A549 (cell line): ENCODE results near the gene SNORC. TPM values are rescaled to one million over a fixed set of nuclear protein-coding genes. Genes with fewer than 3 reads are reported as not detected.

Experiments
- ATAC-seq, 2 experiments: fragments of 200-7000 bp in 1 of 2; fragments of >200 bp in 1 of 2; cut with Nextera tagmentation in 1 of 2; cut with Tn5 transposase in 1 of 2; 3 replicates each; pipeline versions ENCODE4 v1.8.0 to v1.9.1; 2018 to 2020; ENCODE audit warnings: mild to moderate bottlenecking in 1 of 2, moderate library complexity in 1 of 2
- CTCF ChIA-PET: fragments of 300-600 bp; sonication (Branson Sonifier 250); formaldehyde crosslinking; extraction: SDS; loops from one replicate; lab custom pipeline; 2021; ENCODE audit warnings: antibody characterized with exemption, inconsistent platforms; lab: Yijun Ruan, JAX
- POLR2A ChIA-PET: fragments of 350-600 bp; formaldehyde crosslinking; extraction: SDS; loops from one replicate; lab custom pipeline; 2021; ENCODE audit warnings: antibody characterized with exemption, inconsistent platforms; lab: Yijun Ruan, JAX
- DNase-seq, 2 experiments: peaks; one replicate each; pipeline versions ENCODE4 v3.0.0 to v3.0.0-alpha.2; 2011 to 2016; ENCODE audit warnings: low read depth in 1 of 2, low spot score in 1 of 2
- FAIRE-seq: peaks from 2 replicates; lab custom pipeline; 2011; peaks lifted over from hg19 to GRCh38; lab: Jason Lieb, UNC
- H3K27ac ChIP-seq, 2 experiments: fragments of >200 bp; sonication (Bioruptor Twin); formaldehyde crosslinking; 3 replicates each; pipeline ENCODE4 v1.5.1; 2016 to 2017
- H3K4me1 ChIP-seq: fragments of >200 bp; sonication (Bioruptor Twin); formaldehyde crosslinking; 3 replicates; pipeline ENCODE4 v1.6.1; 2016
- H3K4me2 ChIP-seq: fragments of >200 bp; sonication (Bioruptor Twin); formaldehyde crosslinking; 3 replicates; pipeline ENCODE4 v1.6.1; 2016
- H3K4me3 ChIP-seq: fragments of >200 bp; sonication (Bioruptor Twin); formaldehyde crosslinking; 3 replicates; pipeline ENCODE4 v1.5.1; 2016
- H3K9me3 ChIP-seq: fragments of >200 bp; sonication (Bioruptor Twin); formaldehyde crosslinking; 3 replicates; pipeline ENCODE4 v1.6.1; 2016
- CBX8 ChIP-seq: fragments of 200-600 bp; sonication (generic); IDR thresholded peaks from 2 replicates; pipeline ENCODE4 v1.6.1; 2016
- CEBPB ChIP-seq, 2 experiments: fragments of >200 bp in 1 of 2; sonication (Bioruptor Twin) in 1 of 2; formaldehyde crosslinking in 1 of 2; IDR thresholded peaks; 2 replicates each; pipeline ENCODE4 v1.6.1; 2012 to 2016
- CHD2 ChIP-seq: fragments of 150-350 bp; IDR thresholded peaks from 2 replicates; pipeline ENCODE4 v1.6.1; 2014; ENCODE audit warnings: low read length; ENCODE audit not compliant: partially characterized antibody
- CHD4 ChIP-seq: fragments of 200-600 bp; sonication (generic); IDR thresholded peaks from 2 replicates; pipeline ENCODE4 v1.6.1; 2016; ENCODE audit warnings: antibody characterized with exemption, mild to moderate bottlenecking, borderline replicate concordance
- CTCF ChIP-seq: fragments of >200 bp; sonication (Bioruptor Twin); formaldehyde crosslinking; IDR thresholded peaks from 3 replicates; pipeline ENCODE4 v1.5.1; 2016
- ELK1 ChIP-seq: fragments of 150-350 bp; IDR thresholded peaks from 2 replicates; pipeline ENCODE4 v1.6.1; 2014; ENCODE audit warnings: low read depth, mild to moderate bottlenecking, low read length
- FOSL2 ChIP-seq, 2 experiments: fragments of 450-650 bp in 1 of 2; fragments of >200 bp in 1 of 2; sonication (Bioruptor Twin) in 1 of 2; formaldehyde crosslinking; IDR thresholded peaks; 2 replicates each; pipeline versions ENCODE4 v1.5.0 to v1.6.1; 2016 to 2020; ENCODE audit warnings: mild to moderate bottlenecking in 1 of 2, moderate library complexity in 1 of 2
- GATA3 ChIP-seq: IDR thresholded peaks from 2 replicates; pipeline ENCODE4 v1.6.1; 2012; ENCODE audit warnings: borderline replicate concordance
- HDAC2 ChIP-seq: fragments of 200-600 bp; sonication (generic); IDR thresholded peaks from 2 replicates; pipeline ENCODE4 v1.6.1; 2016
- HES2 ChIP-seq: fragments of >200 bp; sonication (Bioruptor Twin); formaldehyde crosslinking; IDR thresholded peaks from 2 replicates; pipeline ENCODE4 v1.6.1; 2016
- JUN ChIP-seq, 2 experiments: fragments of >200 bp; sonication (Bioruptor Twin); formaldehyde crosslinking; IDR thresholded peaks; 2 replicates in 1 of 2; 3 replicates in 1 of 2; pipeline ENCODE4 v1.6.1; 2016 to 2017
- KDM1A ChIP-seq: fragments of 200-600 bp; sonication (generic); IDR thresholded peaks from 2 replicates; pipeline ENCODE4 v1.6.1; 2016; ENCODE audit warnings: low read depth, mild to moderate bottlenecking
- MAX ChIP-seq: IDR thresholded peaks from 2 replicates; pipeline ENCODE4 v1.6.1; 2012
- NR3C1 ChIP-seq: fragments of >200 bp; sonication (Bioruptor Twin); formaldehyde crosslinking; IDR thresholded peaks from 3 replicates; pipeline ENCODE4 v1.6.1; 2017
- PHF8 ChIP-seq: fragments of 200-600 bp; sonication (generic); IDR thresholded peaks from 2 replicates; pipeline ENCODE4 v1.6.1; 2016; ENCODE audit warnings: low read depth, mild to moderate bottlenecking, antibody characterized with exemption, moderate library complexity, borderline replicate concordance
- POLR2AphosphoS2 ChIP-seq: conservative IDR thresholded peaks from 2 replicates; pipeline ENCODE4 v1.6.1; 2012; ENCODE audit warnings: low read length, improper control_type of control experiment, inconsistent platforms
- RAD21 ChIP-seq, 2 experiments: fragments of >200 bp in 1 of 2; sonication (Bioruptor Twin) in 1 of 2; formaldehyde crosslinking in 1 of 2; IDR thresholded peaks in 1 of 2; conservative IDR thresholded peaks in 1 of 2; 2 replicates in 1 of 2; 3 replicates in 1 of 2; pipeline ENCODE4 v1.6.1; 2012 to 2018; ENCODE audit warnings: inconsistent platforms in 1 of 2
- RARB ChIP-seq: fragments of 250-450 bp; sonication (Bioruptor Pico); IDR thresholded peaks from 2 replicates; pipeline ENCODE4 v1.8.0; 2021; ENCODE audit warnings: mild to moderate bottlenecking, moderate library complexity
- REST ChIP-seq: fragments of 200-600 bp; sonication (generic); IDR thresholded peaks from 2 replicates; pipeline ENCODE4 v1.6.1; 2016; ENCODE audit warnings: antibody characterized with exemption, mild to moderate bottlenecking, moderate library complexity
- RFX5 ChIP-seq: fragments of 450-650 bp; IDR thresholded peaks from 2 replicates; pipeline ENCODE4 v1.7.1; 2014; ENCODE audit warnings: antibody characterized with exemption, mild to moderate bottlenecking, moderate library complexity
- SMC3 ChIP-seq: fragments of >200 bp; sonication (Bioruptor Twin); formaldehyde crosslinking; IDR thresholded peaks from 3 replicates; pipeline ENCODE4 v1.6.1; 2018; ENCODE audit warnings: inconsistent platforms
- TFCP2L1 ChIP-seq: fragments of 250-450 bp; sonication (Bioruptor Pico); IDR thresholded peaks from 2 replicates; pipeline ENCODE4 v1.5.0; 2021; ENCODE audit warnings: mild to moderate bottlenecking
- ZC3H11A ChIP-seq: fragments of 450-650 bp; IDR thresholded peaks from 2 replicates; pipeline ENCODE4 v1.6.1; 2014; ENCODE audit warnings: antibody characterized with exemption, mild to moderate bottlenecking
- WGBS: methylation state at CpG from one replicate; pipeline ENCODE4 v1.1.6; 2017; ENCODE audit errors: missing lambda C conversion rate; 5-methylcytosine and 5-hydroxymethylcytosine counted together
- polyA plus RNA-seq, 4 experiments: library from polyadenylated mRNA; depleted of rRNA in 3 of 4; stranded (reverse); fragments of >200 nt; fragmentation: RNase III in 1 of 4; extraction: RNeasy Plus Mini Kit Qiagen cat#74134 plus additional on column Dnase treatment in 1 of 4; gene quantifications; 2 replicates in 3 of 4; 3 replicates in 1 of 4; pipeline ENCODE4 v1.2.3, GENCODE V29; 2011 to 2017

Gene SNORC
- polyA plus RNA-seq, 2 of the 4 experiments (the other 2 are of a cell fraction): 8.4 to 9.1 TPM

- WGBS: 50% methylated on average over 2 of the region's 2 CpGs
- FAIRE-seq: no peak
- ATAC-seq: no peak
- no peak for TF ChIP-seq RFX5
- TF ChIP-seq MAX: no peak
- TF ChIP-seq FOSL2 (IDR thresholded peaks at IDR 0.05): no peak
- no peak for TF ChIP-seq FOSL2 (CRISPR knock-in tag; IDR thresholded peaks at IDR 0.05)
- TF ChIP-seq KDM1A: no peak
- TF ChIP-seq RAD21 (conservative IDR thresholded peaks at IDR 0.05 in 1 of 2, IDR thresholded peaks at IDR 0.05 in 1 of 2): no peak
- no peak for TF ChIP-seq ELK1
- Histone ChIP-seq H3K4me3 (no peak overlapping the region), H3K4me1 (peaks cover 29% of the 10 kb centered on the region), H3K27ac (no peak overlapping the region), H3K9me3 (no peaks in the 10 kb centered on the region), H3K4me2 (no peak overlapping the region)
- ChIA-PET POLR2A (no interaction called here), CTCF (interaction anchor here (0.6 to 3.4 kb wide), 8 partner anchors 10 to 1089 kb away, joined by 3 to 15 read pairs (median 3); partner anchors contain the start of gene ATG16L1)
- no peak for DNase-seq
Observed at GRCh38 chr2:232842689-232843088, 27.4 kb upstream of the SNORC start.

GRCh38 chr2:232843834-232844233 is 26.2 kb upstream of the SNORC start:
- Histone ChIP-seq H3K9me3 (no peaks in the 10 kb centered on the region), H3K4me3 (no peak overlapping the region), H3K4me1 (peaks cover 18% of the 10 kb centered on the region), H3K27ac (no peak overlapping the region), H3K4me2 (no peak overlapping the region)
- no peak for FAIRE-seq
- POLR2A ChIA-PET: interaction anchor here (1.2 kb wide), 1 partner anchor 13 kb away, joined by 4 read pairs; no protein-coding TSS in a partner anchor
- ATAC-seq: no peak
- CTCF ChIA-PET: interaction anchor here (0.7 to 1.2 kb wide), 3 partner anchors 9 to 210 kb away, joined by 3 to 5 read pairs (median 4); no protein-coding TSS in a partner anchor
- DNase-seq: no peak
- WGBS: 81% methylated on average over 3 of the region's 3 CpGs
- 0 out of 3 replicates have a peak, but pooled peaks have one; percentile 24 for TF ChIP-seq SMC3
- TF ChIP-seq RAD21 (conservative IDR thresholded peaks at IDR 0.05 in 1 of 2, IDR thresholded peaks at IDR 0.05 in 1 of 2): peak in 1 of 2 experiments; percentile 30; a peak in 2 of 5 replicates
- no peak for TF ChIP-seq RFX5
- TF ChIP-seq CTCF: peak; percentile 32; the same call in 1 of the 3 replicates
- TF ChIP-seq RARB (CRISPR knock-in tag): no peak
- no peak for TF ChIP-seq GATA3
- no peak for TF ChIP-seq CEBPB (IDR thresholded peaks at IDR 0.05)
- TF ChIP-seq CBX8: no peak
- TF ChIP-seq NR3C1: no peak
- no peak for TF ChIP-seq CHD2

GRCh38 chr2:232846055-232846454 is 24.0 kb upstream of the SNORC start:
- CTCF ChIA-PET: interaction anchor here (1.4 kb wide), 1 partner anchor 213 kb away, joined by 4 read pairs; no protein-coding TSS in a partner anchor
- POLR2A ChIA-PET: no interaction called here
- TF ChIP-seq TFCP2L1 (CRISPR knock-in tag) (no peak), CHD4 (no peak), CTCF (no peak), HDAC2 (no peak), HES2 (no peak), PHF8 (no peak), CBX8 (no peak), ZC3H11A (no peak), JUN (IDR thresholded peaks at IDR 0.05) (no peak), REST (no peak), POLR2AphosphoS2 (no peak)
- H3K4me2 ChIP-seq: peak overlapping the region; percentile 6; the same call in 1 of the 3 replicates
- ATAC-seq (no peak), FAIRE-seq (no peak), DNase-seq (no peak)
- H3K4me1 ChIP-seq: peaks cover 13% of the 10 kb centered on the region; the same call in 2 of the 3 replicates
- H3K9me3 ChIP-seq: no peaks in the 10 kb centered on the region
- H3K4me3 ChIP-seq: no peak overlapping the region
- H3K27ac ChIP-seq: no peak overlapping the region
